Endothelial cell (in vitro differentiated cells): ENCODE data around the gene HNRNPLL. TPM values are rescaled to one million over a fixed set of nuclear protein-coding genes. Genes with fewer than 3 reads are reported as not detected.

Experiments used
- DNase-seq: peaks from one replicate; pipeline ENCODE4 v3.0.0; 2021; ENCODE audit warnings: low spot score
- H3K27ac Mint-ChIP-seq: one replicate; pipeline ENCODE4 v1.8.0; 2021; ENCODE audit warnings: mixed read lengths, inconsistent platforms; ENCODE audit not compliant: unreplicated experiment
- H3K27me3 Mint-ChIP-seq: one replicate; pipeline ENCODE4 v1.8.0; 2021; ENCODE audit warnings: mild to moderate bottlenecking, moderate library complexity, mixed read lengths, inconsistent platforms; ENCODE audit not compliant: unreplicated experiment
- H3K36me3 Mint-ChIP-seq: one replicate; pipeline ENCODE4 v1.8.0; 2021; ENCODE audit warnings: mild to moderate bottlenecking, low read depth, mixed read lengths, inconsistent platforms; ENCODE audit not compliant: unreplicated experiment
- H3K4me1 Mint-ChIP-seq: one replicate; pipeline ENCODE4 v1.8.0; 2021; ENCODE audit warnings: mild to moderate bottlenecking, mixed read lengths, inconsistent platforms; ENCODE audit not compliant: unreplicated experiment
- H3K4me3 Mint-ChIP-seq: one replicate; pipeline ENCODE4 v1.8.0; 2021; ENCODE audit warnings: mild to moderate bottlenecking, mixed read lengths, inconsistent platforms; ENCODE audit not compliant: unreplicated experiment
- H3K9me3 Mint-ChIP-seq: one replicate; pipeline ENCODE4 v1.8.0; 2021; ENCODE audit warnings: mixed read lengths, inconsistent platforms; ENCODE audit not compliant: unreplicated experiment
- CTCF ChIP-seq: fragments of 200-600 bp; sonication (generic); IDR thresholded peaks from one replicate; pipeline ENCODE4 v1.5.0; 2021; ENCODE audit warnings: antibody characterized with exemption; ENCODE audit not compliant: unreplicated experiment
- total RNA-seq: library from RNA; stranded (reverse); fragmentation: NEBNext Ultra II Directional; extraction: Animal tissue kit (Norgen Biotek cat#: 25700); gene quantifications from one replicate; pipeline ENCODE4 v1.2.1, GENCODE V29; 2021; ENCODE audit not compliant: unreplicated experiment

HNRNPLL gene
- total RNA-seq, 1 donor from 2014 or later, result 57.1 TPM

- Mint-ChIP-seq H3K27me3 (no peaks in the 10 kb centered on the region), H3K27ac (no peak overlapping the region), H3K36me3 (no peaks in the 10 kb centered on the region), H3K4me1 (no peaks in the 10 kb centered on the region), H3K4me3 (no peak overlapping the region), H3K9me3 (no peaks in the 10 kb centered on the region)
- no peak for DNase-seq
- no peak for TF ChIP-seq CTCF
Measured at GRCh38 chr2:38629684-38630083, 27.0 kb upstream of the HNRNPLL start.

GRCh38 chr2:38627391-38627790 is 24.7 kb upstream of the HNRNPLL start:
- Mint-ChIP-seq H3K27me3 (no peaks in the 10 kb centered on the region), H3K4me1 (no peaks in the 10 kb centered on the region), H3K36me3 (no peaks in the 10 kb centered on the region), H3K27ac (no peak overlapping the region), H3K4me3 (no peak overlapping the region), H3K9me3 (no peaks in the 10 kb centered on the region)
- no peak for DNase-seq
- TF ChIP-seq CTCF, result no peak

- no peaks in the 10 kb centered on the region for H3K9me3 Mint-ChIP-seq
- H3K27ac Mint-ChIP-seq, result no peak overlapping the region
- no peak for DNase-seq
- H3K4me3 Mint-ChIP-seq, result no peak overlapping the region
- H3K36me3 Mint-ChIP-seq, result no peaks in the 10 kb centered on the region
- no peak for TF ChIP-seq CTCF
- H3K27me3 Mint-ChIP-seq, result no peaks in the 10 kb centered on the region
- no peaks in the 10 kb centered on the region for H3K4me1 Mint-ChIP-seq
Measured at GRCh38 chr2:38626326-38627035, 23.8 kb upstream of the HNRNPLL start.

GRCh38 chr2:38622210-38622609 is 19.5 kb upstream of the HNRNPLL start:
- TF ChIP-seq CTCF, result no peak
- Mint-ChIP-seq H3K4me1 (no peaks in the 10 kb centered on the region), H3K9me3 (no peaks in the 10 kb centered on the region), H3K27ac (no peak overlapping the region), H3K4me3 (no peak overlapping the region), H3K27me3 (no peaks in the 10 kb centered on the region), H3K36me3 (no peaks in the 10 kb centered on the region)
- DNase-seq, result no peak

- DNase-seq, result no peak
- no peaks in the 10 kb centered on the region for H3K36me3 Mint-ChIP-seq
- no peak for TF ChIP-seq CTCF
- H3K4me3 Mint-ChIP-seq, result no peak overlapping the region
- no peaks in the 10 kb centered on the region for H3K4me1 Mint-ChIP-seq
- H3K9me3 Mint-ChIP-seq, result no peaks in the 10 kb centered on the region
- H3K27ac Mint-ChIP-seq, result no peak overlapping the region
- no peaks in the 10 kb centered on the region for H3K27me3 Mint-ChIP-seq
Measured at GRCh38 chr2:38621018-38621417, 18.3 kb upstream of the HNRNPLL start.
